Measurements from ENCODE around the gene INSR.
"Not testable (repeated sequence)": the region's sequence is repeated elsewhere in the genome, so short reads cannot be mapped to it uniquely, and the experiment has no call there.

INSR gene

GRCh38 chr19:7293762-7294557, at the start of gene INSR:
TSS of gene INSR (minus strand) at chr19:7294414. CDS start at chr19:7293891, 523 bp downstream.
- FAIRE-seq = no peak

- FAIRE-seq = no peak
Observed at GRCh38 chr19:7342143-7342542, 47.9 kb upstream of the INSR start.

- FAIRE-seq = no peak
Observed at GRCh38 chr19:7340959-7341837, 47.0 kb upstream of the INSR start.

- no peak for FAIRE-seq
Observed at GRCh38 chr19:7337380-7338194, 43.4 kb upstream of the INSR start.

- no peak for FAIRE-seq
Observed at GRCh38 chr19:7336321-7336973, 42.2 kb upstream of the INSR start.

GRCh38 chr19:7333198-7334118, 39.2 kb upstream of the INSR start:
- no peak for FAIRE-seq

- no peak for FAIRE-seq
Observed at GRCh38 chr19:7331446-7331845, 37.2 kb upstream of the INSR start.

- FAIRE-seq = no peak
Observed at GRCh38 chr19:7328647-7329046, 34.4 kb upstream of the INSR start.

GRCh38 chr19:7327802-7328201, 33.6 kb upstream of the INSR start:
- no peak for FAIRE-seq

GRCh38 chr19:7326105-7326877, 32.1 kb upstream of the INSR start:
- no peak for FAIRE-seq

GRCh38 chr19:7318176-7318575, 24.0 kb upstream of the INSR start:
- no peak for FAIRE-seq

- FAIRE-seq = no peak
Observed at GRCh38 chr19:7312816-7313215, 18.6 kb upstream of the INSR start.

- FAIRE-seq = no peak
Observed at GRCh38 chr19:7311911-7312310, 17.7 kb upstream of the INSR start.

- not testable (repeated sequence) for FAIRE-seq
Observed at GRCh38 chr19:7308327-7308726, 14.1 kb upstream of the INSR start.

GRCh38 chr19:7307590-7308218, 13.5 kb upstream of the INSR start:
- FAIRE-seq = no peak

GRCh38 chr19:7304200-7304599, 10.0 kb upstream of the INSR start:
- FAIRE-seq = no peak

GRCh38 chr19:7303470-7303869, 9.3 kb upstream of the INSR start:
- no peak for FAIRE-seq

GRCh38 chr19:7301525-7301924, 7.3 kb upstream of the INSR start:
- peak; percentile 64 for FAIRE-seq

GRCh38 chr19:7297742-7298141, 3.5 kb upstream of the INSR start:
- no peak for FAIRE-seq

Data from colon (tissue), 2 donors.